Stimulated activated CD8-positive, alpha-beta memory T cell treated with anti-CD3 and anti-CD28 coated beads, Interleukin-2, amount 100 ng/mL, for 1 hour (primary cell): ENCODE measurements around the gene CCDC50.

Experiments
- DNase-seq, 2 donors: peaks; one replicate each; pipeline ENCODE4 v3.0.0-alpha.2; 2020; ENCODE audit warnings: low read depth in 2 of 2

The CCDC50 gene

GRCh38 chr3:191380001-191380400, 50.8 kb downstream of the CCDC50 start:
- no peak for DNase-seq

- DNase-seq = no peak
Measured at GRCh38 chr3:191381303-191381702, 52.1 kb downstream of the CCDC50 start.

DNA sequence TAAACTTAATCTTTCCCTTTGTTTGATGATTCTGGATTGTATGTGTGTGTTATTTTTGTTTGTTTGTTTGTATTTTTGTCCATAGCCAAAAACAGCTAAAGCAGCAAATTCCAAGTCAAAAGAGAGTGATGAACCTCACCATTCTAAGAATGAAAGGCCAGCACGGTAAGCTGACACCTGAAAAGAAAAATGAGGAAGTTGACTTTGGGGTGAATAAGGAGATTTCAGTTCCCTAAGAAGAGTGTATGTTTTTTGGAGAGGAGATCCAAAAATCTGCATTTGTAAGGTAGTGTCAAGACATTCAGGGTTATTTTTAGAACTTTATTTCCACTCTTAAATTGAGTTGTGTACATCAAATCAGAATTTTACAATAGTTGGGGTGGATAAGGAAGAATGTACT, 53.5 kb downstream of the CCDC50 start:
- DNase-seq = no peak

GRCh38 chr3:191383124-191383523, 53.9 kb downstream of the CCDC50 start:
- no peak for DNase-seq

DNA sequence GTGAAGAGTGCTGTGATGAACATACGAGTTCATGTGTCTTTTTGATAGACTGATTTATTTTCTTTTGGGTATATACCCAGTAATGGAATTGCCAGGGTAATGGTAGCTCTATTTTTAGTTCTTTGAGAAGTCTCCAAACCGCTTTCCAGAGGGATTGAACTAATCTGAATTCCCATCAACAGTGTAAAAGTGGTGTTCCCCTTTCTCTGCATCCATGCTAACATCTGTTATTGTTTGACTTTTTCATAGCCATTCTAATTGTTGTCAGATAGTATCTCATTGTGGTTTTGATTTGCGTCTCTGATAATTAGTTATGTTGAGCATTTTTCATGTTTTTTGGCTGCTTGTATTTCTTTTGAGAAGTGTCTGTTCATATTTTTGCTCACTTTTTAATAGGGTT, 55.9 kb downstream of the CCDC50 start:
- DNase-seq = no peak

GRCh38 chr3:191387441-191388077, 58.4 kb downstream of the CCDC50 start:
- DNase-seq = no peak

- no peak for DNase-seq
Measured at GRCh38 chr3:191388823-191389222, 59.6 kb downstream of the CCDC50 start.

DNA sequence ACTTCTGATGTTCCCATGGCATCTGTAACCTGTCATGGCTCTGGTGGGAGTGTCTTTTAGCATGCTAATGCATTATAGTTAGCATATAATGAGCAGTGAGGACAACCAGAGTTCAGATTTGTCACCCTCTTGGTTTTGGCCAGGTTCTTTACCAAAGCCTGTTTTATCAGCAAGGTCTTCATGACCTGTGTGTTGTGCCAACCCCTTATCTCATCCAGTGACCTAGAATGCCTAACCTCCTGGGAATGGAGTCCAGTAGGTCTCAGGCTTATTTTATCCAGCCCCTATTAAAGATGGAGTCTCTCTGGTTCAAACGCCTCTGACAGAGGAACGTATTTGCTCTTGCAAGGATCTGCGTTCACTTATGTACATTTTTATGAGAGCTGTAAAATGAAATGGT, 61.4 kb downstream of the CCDC50 start:
- DNase-seq = no peak

DNA sequence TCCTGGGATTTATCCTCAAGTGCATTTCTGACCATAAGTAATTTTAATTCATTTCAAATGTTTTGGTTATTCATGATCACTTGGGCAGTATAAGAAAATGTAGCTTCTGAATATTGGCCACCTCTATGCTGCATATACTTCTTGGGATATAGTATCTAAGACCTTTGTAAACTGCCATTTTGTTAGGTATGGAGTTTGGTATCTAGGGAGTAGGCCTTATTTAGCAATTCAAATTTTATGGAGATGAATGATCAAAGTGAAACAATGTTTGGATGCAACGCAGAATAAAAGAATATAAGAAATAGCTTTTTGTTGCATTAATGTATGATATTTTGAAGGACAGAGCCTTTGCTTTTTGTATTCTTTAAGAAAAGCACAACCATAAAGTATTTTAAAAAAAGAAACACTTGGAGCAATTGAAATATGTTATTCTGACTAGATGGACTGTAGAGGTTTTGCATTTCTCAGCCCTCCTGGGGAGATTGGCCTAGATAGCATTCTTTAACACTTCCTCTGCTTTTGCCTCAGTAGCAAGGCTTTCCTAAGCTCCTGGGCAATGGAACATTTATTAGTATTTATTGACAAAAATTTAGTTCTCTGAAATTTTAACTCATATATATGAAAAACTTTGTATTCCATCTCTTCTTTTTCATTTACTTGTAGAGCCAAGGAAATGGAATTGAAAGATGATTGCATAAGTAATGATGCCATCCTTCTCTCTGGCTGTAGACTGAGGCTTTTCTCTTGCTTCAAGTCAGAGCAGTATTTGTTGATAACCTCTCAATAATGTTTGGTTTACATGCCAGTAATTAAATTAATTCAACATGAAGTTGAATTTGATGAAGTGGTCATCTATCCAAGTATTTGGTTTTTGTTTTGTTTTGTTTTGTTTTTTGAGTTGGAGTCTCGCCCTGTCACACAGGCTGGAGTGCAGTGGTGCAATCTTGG, 62.9 kb downstream of the CCDC50 start:
- no peak for DNase-seq

GRCh38 chr3:191393146-191393545, 64.0 kb downstream of the CCDC50 start:
- no peak for DNase-seq

DNA sequence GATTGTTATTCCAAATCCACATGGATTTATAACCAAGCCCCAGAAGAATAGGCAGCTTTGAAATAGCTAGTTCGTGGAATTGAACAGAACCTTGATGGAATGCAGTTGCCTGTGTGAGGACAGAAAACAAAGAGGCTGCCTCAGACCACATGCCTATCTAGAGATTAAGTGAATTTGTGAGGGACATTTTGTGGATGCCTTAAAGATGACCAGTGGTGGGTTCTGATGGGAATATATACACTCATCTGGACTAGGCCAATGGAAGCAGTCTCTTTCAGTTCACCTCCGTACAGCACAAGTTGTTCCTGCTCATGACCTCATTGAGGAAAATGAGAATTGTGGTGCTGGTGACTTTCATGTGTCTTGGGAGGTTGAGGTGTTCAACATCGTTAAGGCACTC, 68.6 kb downstream of the CCDC50 start:
- DNase-seq = no peak

- DNase-seq = no peak
Measured at GRCh38 chr3:191398607-191399006, 69.4 kb downstream of the CCDC50 start.

- no peak for DNase-seq
Measured at GRCh38 chr3:191399918-191400317, 70.7 kb downstream of the CCDC50 start.

DNA sequence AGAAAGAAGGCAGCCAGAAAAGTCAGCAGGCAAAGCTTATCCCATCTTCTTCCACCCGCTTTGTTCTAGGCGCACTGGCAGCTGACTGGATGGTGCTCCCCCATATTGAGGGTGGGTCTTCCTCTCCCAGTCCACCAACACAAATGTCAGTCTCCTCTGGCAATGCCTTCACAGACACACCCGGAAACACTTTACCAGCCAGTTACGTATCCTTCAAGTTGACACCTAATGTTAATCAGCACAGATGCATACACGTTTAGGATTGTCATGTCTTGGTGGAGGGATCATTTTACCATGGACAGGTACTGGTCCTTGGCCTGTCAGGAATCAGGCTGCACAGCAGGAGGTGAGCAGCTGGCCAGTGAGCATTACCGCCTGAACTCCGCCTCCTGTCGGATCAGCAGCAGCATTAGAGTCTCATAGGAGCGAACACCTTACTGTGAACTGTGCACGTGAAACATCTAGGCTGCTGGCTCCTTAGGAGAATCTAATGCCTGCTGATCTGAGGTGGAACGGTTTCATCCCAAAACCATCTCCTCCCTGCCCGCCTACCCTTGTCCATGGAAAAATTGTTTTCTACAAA, 72.7 kb downstream of the CCDC50 start:
- no peak for DNase-seq

DNA sequence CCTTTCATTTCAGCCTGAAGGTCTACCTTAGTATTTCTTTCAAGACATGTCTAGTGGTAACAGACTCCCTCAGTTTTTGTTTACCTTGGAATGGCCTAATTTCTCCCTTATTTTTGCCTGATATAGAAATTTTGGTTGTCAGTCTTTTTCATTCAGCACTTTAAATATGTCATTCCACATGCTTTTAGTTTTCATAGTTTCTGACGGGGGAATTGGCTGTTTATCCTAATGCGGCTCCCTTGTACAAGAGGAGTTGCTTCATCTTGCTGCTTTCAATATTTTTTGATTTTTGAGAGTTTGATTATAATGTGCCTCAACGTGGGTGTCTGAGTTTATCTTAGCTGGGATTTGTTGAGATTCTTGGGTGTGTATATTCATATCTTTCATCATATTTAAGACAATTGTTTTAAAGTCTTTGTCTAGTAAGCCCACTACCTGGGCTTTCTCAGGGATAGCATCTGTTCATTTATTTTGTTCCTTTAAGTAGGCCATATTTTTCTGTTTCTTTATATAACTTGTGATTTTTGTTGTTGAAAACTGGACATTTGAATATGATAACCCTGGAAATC, 80.7 kb downstream of the CCDC50 start:
- no peak for DNase-seq

- no peak for DNase-seq
Measured at GRCh38 chr3:191412759-191413158, 83.6 kb downstream of the CCDC50 start.

DNA sequence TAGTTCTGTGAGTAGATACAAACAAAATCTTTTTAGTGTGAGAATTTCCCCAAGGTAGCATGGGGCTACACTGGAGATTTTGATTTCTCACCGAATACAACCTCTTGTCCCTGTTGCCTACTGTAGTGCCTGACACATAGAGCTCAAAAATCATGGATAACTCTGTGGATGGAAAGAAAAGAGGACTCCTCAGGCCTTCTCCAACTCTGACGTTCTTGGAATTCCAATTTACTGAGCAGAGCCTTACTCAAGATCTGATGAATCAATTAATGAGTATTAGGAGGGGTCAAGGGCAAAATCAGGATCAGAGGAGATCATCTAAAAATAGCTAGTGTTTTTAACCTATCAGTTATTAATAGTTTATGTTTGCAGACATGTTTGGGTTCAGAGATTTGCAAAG, 85.1 kb downstream of the CCDC50 start:
- DNase-seq = no peak

DNA sequence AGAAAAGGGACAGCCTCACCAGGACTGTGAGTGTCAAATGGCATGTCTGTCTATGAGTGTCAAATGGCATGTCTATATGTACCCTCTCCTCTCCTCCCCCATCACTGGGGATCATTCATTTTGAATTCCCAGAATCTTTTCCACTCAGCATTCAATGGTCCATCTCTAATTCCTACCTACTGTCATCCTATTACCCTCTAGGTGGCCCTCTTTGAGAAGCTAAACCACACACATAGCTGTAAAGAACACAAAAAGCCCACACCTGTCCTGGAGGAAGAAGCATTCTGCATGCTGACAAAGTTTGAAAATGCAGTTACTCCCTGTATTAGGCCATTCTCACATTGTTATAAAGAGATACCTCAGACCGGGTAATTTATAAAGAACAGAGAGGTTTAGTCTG, 85.5 kb downstream of the CCDC50 start:
- DNase-seq = no peak

DNA sequence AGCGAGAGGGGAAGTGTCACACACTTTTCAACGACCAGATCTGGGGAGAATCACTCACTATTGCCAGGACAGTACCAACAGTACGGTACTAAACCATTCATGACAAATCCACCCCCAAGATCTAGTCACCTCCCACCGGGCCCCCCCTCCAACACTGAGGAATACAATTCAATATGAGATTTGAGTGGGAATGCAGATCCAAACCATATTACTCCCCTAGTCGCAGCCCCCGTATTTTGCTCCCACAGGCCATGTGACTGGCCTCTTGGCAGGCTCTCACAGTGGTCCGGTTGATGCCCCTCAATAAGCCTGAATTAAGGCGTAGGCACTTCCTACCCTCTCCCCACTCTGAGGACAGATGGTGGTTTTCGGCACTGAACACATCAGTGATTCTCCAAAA, 86.4 kb downstream of the CCDC50 start:
- DNase-seq = no peak

DNA sequence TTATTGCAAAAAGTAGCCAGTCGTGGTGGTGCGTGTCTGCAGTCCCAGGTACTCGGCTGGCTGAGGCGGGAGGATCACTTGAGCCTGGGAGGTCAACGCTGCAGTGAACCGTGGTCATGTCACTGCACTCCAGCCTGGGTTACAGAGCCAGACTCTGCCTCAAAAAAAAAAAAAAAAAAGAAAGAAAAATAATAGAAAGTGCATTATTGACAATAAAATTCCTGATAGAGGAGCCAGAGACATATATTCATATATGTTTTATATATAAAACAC, 88.2 kb downstream of the CCDC50 start:
- no peak for DNase-seq

- no peak for DNase-seq
Measured at GRCh38 chr3:191420771-191421170, 91.6 kb downstream of the CCDC50 start.

DNA sequence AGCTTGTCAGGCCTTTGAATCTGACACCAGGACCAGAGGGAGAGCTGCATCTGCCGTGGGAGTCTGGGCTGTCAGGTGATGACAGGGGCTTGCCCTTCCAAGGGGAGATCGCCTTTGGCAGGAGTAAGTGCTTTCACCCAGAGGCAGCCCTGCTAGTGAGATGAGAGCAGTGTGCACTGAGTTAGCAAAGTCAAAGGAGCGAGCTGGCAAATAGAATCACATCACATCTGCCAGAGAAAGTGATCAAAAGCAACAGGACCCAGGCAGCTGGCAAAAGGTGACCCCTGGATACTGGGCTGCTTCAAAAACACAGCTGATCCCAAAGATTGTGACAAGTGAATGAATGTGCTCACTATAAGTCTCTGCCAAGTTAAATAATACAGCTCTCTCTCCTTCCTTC, 95.7 kb downstream of the CCDC50 start:
- no peak for DNase-seq

DNA sequence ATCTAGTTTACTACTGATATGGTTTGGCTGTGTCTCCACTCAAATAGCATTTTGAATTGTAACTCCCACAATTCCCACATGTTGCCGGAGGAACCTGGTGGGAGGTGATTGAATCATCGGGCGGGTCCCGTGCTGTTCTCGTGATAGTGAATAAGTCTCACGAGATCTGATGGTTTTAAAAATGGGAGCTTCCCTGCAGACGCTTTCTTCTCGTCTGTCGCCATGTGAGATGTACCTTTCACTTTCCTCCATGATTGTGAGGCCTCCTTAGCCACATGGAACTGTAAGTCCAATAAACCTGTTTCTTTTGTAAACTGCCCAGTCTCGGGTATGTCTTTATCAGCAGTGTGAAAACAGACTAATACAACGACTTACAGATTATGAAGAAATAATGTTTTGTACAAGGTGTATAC, 96.1 kb downstream of the CCDC50 start:
- no peak for DNase-seq
